Right lobe of liver (tissue), 4 donors: Measurements from ENCODE around the gene KLHDC1.
"Not testable (repeated sequence)": the region's sequence is repeated elsewhere in the genome, so short reads cannot be mapped to it uniquely, and the experiment has no call there.

Source experiments
- CTCF ChIP-seq, 4 donors: fragments of 200-600 bp in 3 of 4; fragments of 450-650 bp in 1 of 4; IDR thresholded peaks; one replicate each; pipeline versions ENCODE4 v1.5.1 to v1.8.0; 2016 to 2022; ENCODE audit warnings: antibody characterized with exemption in 4 of 4, mild to moderate bottlenecking in 2 of 4
- POLR2A ChIP-seq: fragments of 450-650 bp; IDR thresholded peaks from one replicate; pipeline ENCODE4 v1.6.1; 2017; ENCODE audit warnings: antibody characterized with exemption, mild to moderate bottlenecking
- donor health status: DM: no; HTN: no; CAD: no.
- donor health status: DM: no; HTN: no; CAD: no.
- donor health status: DM: no; HTN: yes; CAD: no.

GRCh38 chr14:49657500-49657899 is 35.4 kb upstream of the KLHDC1 start:
- not testable (repeated sequence) for TF ChIP-seq CTCF (IDR thresholded peaks at IDR 0.05); POLR2A
